K562 (cell line): ENCODE measurements around the gene ITGA11. TPM values are rescaled to one million over a fixed set of nuclear protein-coding genes. Genes with fewer than 3 reads are reported as not detected.

Experiments
- ATAC-seq: fragments of 200-7000 bp; cut with Tn5 transposase; 3 replicates; pipeline ENCODE4 v1.9.1; 2020; ENCODE audit warnings: moderate library complexity
- BruUV-seq: library from RNA; stranded (reverse); fragments of 400-500 nt; replicated peaks from 2 replicates; lab custom pipeline; 2021; lab: Mats Ljungman, UMichigan
- CTCF ChIA-PET: fragments of 300-600 bp; formaldehyde crosslinking; extraction: SDS; loops from one replicate; lab custom pipeline; 2021; ENCODE audit warnings: low intra/inter-chr PET ratio; lab: Yijun Ruan, JAX
- POLR2A ChIA-PET: fragments of 300-600, 350-650 bp; sonication (Branson Sonifier 250); formaldehyde crosslinking; extraction: SDS; loops from one replicate; lab custom pipeline; 2021; ENCODE audit warnings: antibody characterized with exemption, inconsistent platforms; lab: Yijun Ruan, JAX
- DNase-seq, 4 experiments: peaks; one replicate each; pipeline versions ENCODE4 v3.0.0 to v3.0.0-alpha.2; 2011 to 2018; ENCODE audit warnings: low spot score in 3 of 4, mixed read lengths in 3 of 4; ENCODE audit errors: extremely low read depth in 1 of 4
- FAIRE-seq: peaks from 2 replicates; lab custom pipeline; 2011; peaks lifted over from hg19 to GRCh38; lab: Jason Lieb, UNC
- H2AFZ ChIP-seq: 2 replicates; pipeline ENCODE4 v1.6.0; 2011; ENCODE audit warnings: low read depth, low read length, control low read depth, inconsistent platforms
- H3K27ac ChIP-seq: fragments of 200-600 bp; 3 replicates; pipeline ENCODE4 v1.8.0; 2011; ENCODE audit warnings: low read depth, mild to moderate bottlenecking, control low read depth, inconsistent platforms, low read length, moderate library complexity, mixed read lengths; ENCODE audit errors: extremely low read depth
- H3K27me3 ChIP-seq, 2 experiments: fragments of 300-600 bp in 1 of 2; 2 replicates in 1 of 2; 3 replicates in 1 of 2; pipeline versions ENCODE4 v1.6.0 to v1.8.0; 2011; ENCODE audit warnings: inconsistent platforms in 2 of 2, low read length in 2 of 2, mild to moderate bottlenecking in 1 of 2, mixed read lengths in 1 of 2, moderate library complexity in 1 of 2; ENCODE audit not compliant: control insufficient read depth in 2 of 2, insufficient read depth in 2 of 2
- H3K36me3 ChIP-seq: fragments of 300-600 bp; 3 replicates; pipeline ENCODE4 v1.8.0; 2011; ENCODE audit warnings: mild to moderate bottlenecking, low read length, inconsistent platforms; ENCODE audit not compliant: control insufficient read depth, insufficient read depth
- H3K4me1 ChIP-seq, 2 experiments: fragments of 200-600 bp in 1 of 2; replicated peaks in 1 of 2; 2 replicates in 1 of 2; 3 replicates in 1 of 2; pipeline versions ENCODE4 v1.5.1 to v1.8.0; 2011; ENCODE audit warnings: inconsistent platforms in 2 of 2, low read length in 2 of 2, mild to moderate bottlenecking in 1 of 2, mixed read lengths in 1 of 2, moderate library complexity in 1 of 2; ENCODE audit not compliant: control insufficient read depth in 2 of 2, insufficient read depth in 2 of 2
- H3K4me2 ChIP-seq: 2 replicates; pipeline ENCODE4 v1.6.1; 2011; ENCODE audit warnings: low read length, control low read depth, inconsistent platforms, mixed read lengths; ENCODE audit not compliant: insufficient read depth
- H3K4me3 ChIP-seq: fragments of 200-600 bp; sonication (generic), shearing (Covaris generic); 2 replicates; pipeline ENCODE4 v1.5.1; 2016; ENCODE audit warnings: control low read depth, inconsistent platforms
- H3K79me2 ChIP-seq: fragments of 200-600 bp; 3 replicates; pipeline ENCODE4 v1.8.0; 2011; ENCODE audit warnings: low read length, inconsistent platforms; ENCODE audit not compliant: control insufficient read depth, insufficient read depth
- H3K9ac ChIP-seq, 2 experiments: 2 replicates each; pipeline versions ENCODE4 v1.6.0 to v1.6.1; 2011; ENCODE audit warnings: low read depth in 2 of 2, low read length in 2 of 2, control low read depth in 1 of 2, inconsistent platforms in 1 of 2, mild to moderate bottlenecking in 1 of 2, mixed read lengths in 1 of 2; ENCODE audit not compliant: insufficient read depth in 1 of 2
- H3K9me1 ChIP-seq: one replicate; pipeline ENCODE4 v1.6.0; 2011; ENCODE audit warnings: inconsistent platforms, mild to moderate bottlenecking, low read length, moderate library complexity; ENCODE audit not compliant: control insufficient read depth, insufficient read depth
- H3K9me3 ChIP-seq: replicated peaks from 2 replicates; pipeline ENCODE4 v1.5.1; 2011; ENCODE audit warnings: low read depth, low read length, inconsistent platforms; ENCODE audit not compliant: control insufficient read depth, insufficient read depth
- H4K20me1 ChIP-seq: replicated peaks from 2 replicates; pipeline ENCODE4 v1.6.1; 2011; ENCODE audit warnings: low read length, inconsistent platforms, mixed read lengths; ENCODE audit not compliant: control insufficient read depth, insufficient read depth
- CBX3 ChIP-seq, 2 experiments: IDR thresholded peaks; 1 replicate in 1 of 2; 2 replicates in 1 of 2; pipeline ENCODE4 v1.6.1; 2012; ENCODE audit warnings: inconsistent platforms in 2 of 2, low read length in 2 of 2, borderline replicate concordance in 1 of 2, control low read depth in 1 of 2
- GATAD2A ChIP-seq: fragments of 450-650 bp; IDR thresholded peaks from 2 replicates; pipeline ENCODE4 v1.6.1; 2017
- KDM4B ChIP-seq, 2 experiments: fragments of 450-650 bp in 1 of 2; sonication (generic) in 1 of 2; IDR thresholded peaks; 2 replicates each; pipeline ENCODE4 v1.6.1; 2016 to 2017; ENCODE audit warnings: borderline replicate concordance in 2 of 2, antibody characterized with exemption in 1 of 2, low read depth in 1 of 2, mild to moderate bottlenecking in 1 of 2
- OTX1 ChIP-seq: fragments of 450-650 bp; formaldehyde crosslinking; IDR thresholded peaks from 2 replicates; pipeline ENCODE4 v1.4.0; 2022; ENCODE audit warnings: mild to moderate bottlenecking
- ZNF174 ChIP-seq: fragments of 250-450 bp; sonication (Bioruptor Pico); IDR thresholded peaks from 2 replicates; pipeline ENCODE4 v1.4.0; 2020; ENCODE audit warnings: mild to moderate bottlenecking
- WGBS: fragments of 100-300 bp; shearing (Covaris generic); methylation state at CpG from one replicate; pipeline ENCODE4 v1.1.6; 2016; ENCODE audit warnings: low coverage, mixed read lengths; ENCODE audit not compliant: insufficient coverage; ENCODE audit errors: missing lambda C conversion rate; 5-methylcytosine and 5-hydroxymethylcytosine counted together
- in situ Hi-C: fragments of 300-500 bp; cut with MboI; formaldehyde crosslinking; loops from 4 replicates; pipeline ENCODE4 v1.15.0; 2018; ENCODE audit warnings: inconsistent platforms, mixed read lengths
- intact Hi-C: fragments of 100-400 bp; cut with micrococcal nuclease; formaldehyde crosslinking; loops from 2 replicates; pipeline ENCODE4 v1.14.2; 2022
- polyA plus RNA-seq, 8 experiments: library from polyadenylated mRNA; depleted of rRNA in 4 of 8; stranded (reverse) in 5 of 8; unstranded in 3 of 8; fragments of >200 nt; fragmentation: Nextera tagmentation in 2 of 8; fragmentation: Illumina TruSeq in 1 of 8; extraction: Ambion mirVana in 2 of 8; extraction: Trizol in 1 of 8; gene quantifications; 2 replicates each; pipeline versions ENCODE4 v1.2.1 to v1.2.3, GENCODE V29; 2011 to 2014; ENCODE audit warnings: inconsistent platforms in 1 of 8, missing spikeins in 1 of 8
- total RNA-seq, 7 experiments: library from RNA; depleted of rRNA in 6 of 7; stranded (reverse); fragments of >200 nt in 6 of 7; fragmentation: Illumina TruSeq in 2 of 7; extraction: Trizol in 2 of 7; gene quantifications; 2 replicates each; pipeline versions ENCODE4 v1.2.1 to v1.2.3, GENCODE V29; 2011 to 2021; ENCODE audit warnings: low replicate concordance in 1 of 7

The ITGA11 gene
- total and polyA plus RNA-seq, 9 of the 15 experiments (the other 6 are each of a cell fraction or from before 2014, with no cell fraction given): 0.01 TPM; not detected in 8

GRCh38 chr15:68432441-68433064 is 590 bp upstream of the ITGA11 start:
- CTCF ChIA-PET: no interaction called here
- in situ Hi-C loops: no loop called here
- intact Hi-C loops: no loop called here
- WGBS: under 1% methylated on average over 12 of the region's 13 CpGs
- no peaks in the 10 kb centered on the region for H4K20me1 ChIP-seq
- no peak for ATAC-seq
- no peak for DNase-seq
- H3K4me1 ChIP-seq: peaks cover 0 to 15% of the 10 kb centered on the region in 2 experiments; a peak in 2 of 5 replicates
- POLR2A ChIA-PET: interaction anchor here (0.6 kb wide), 1 partner anchor 1134 kb away, joined by 4 read pairs; no protein-coding TSS in a partner anchor
- H3K4me3 ChIP-seq: no peak overlapping the region
- no peak overlapping the region for H3K27ac ChIP-seq
- FAIRE-seq: no peak
- H3K9me1 ChIP-seq: no peaks in the 10 kb centered on the region
- H3K9ac ChIP-seq: no peak overlapping the region
- no peak overlapping the region for H2AFZ ChIP-seq
- no peak overlapping the region for H3K4me2 ChIP-seq
- no peaks in the 10 kb centered on the region for H3K9me3 ChIP-seq
- no TSS peak for BruUV-seq
- TF ChIP-seq OTX1 (CRISPR knock-in tag) (no peak), KDM4B (IDR thresholded peaks at IDR 0.05; ENCODE audit: borderline replicate concordance in 2 of 2, low read depth in 1 of 2) (no peak), GATAD2A (no peak), CBX3 (IDR thresholded peaks at IDR 0.05; ENCODE audit: borderline replicate concordance in 1 of 2, low read length in 2 of 2) (no peak), ZNF174 (CRISPR knock-in tag) (no peak)
- peaks cover 24 to 44% of the 10 kb centered on the region in 2 experiments for H3K27me3 ChIP-seq
- no peaks in the 10 kb centered on the region for H3K36me3 ChIP-seq
- no peaks in the 10 kb centered on the region for H3K79me2 ChIP-seq
